ENCODE measurements around the gene SORCS3.

- no peak for TF ChIP-seq CTCF (IDR thresholded peaks at IDR 0.05)
- no peak for TF ChIP-seq EZH2 (IDR thresholded peaks at IDR 0.05; ENCODE audit: borderline replicate concordance, insufficient read depth, low read depth, low read length, poor library complexity, severe bottlenecking)
Measured at GRCh38 chr10:105010411-105011121, 369.5 kb downstream of the SORCS3 start.

Data from B cell (primary cell).